GM06990 (cell line): ENCODE measurements around the gene PORCN.

Experiments
- DNase-seq: peaks from one replicate; pipeline ENCODE4 v3.0.0-alpha.2; 2011; ENCODE audit not compliant: insufficient read length; ENCODE audit errors: extremely low read depth
- H3K27me3 ChIP-seq: replicated peaks from 2 replicates; pipeline ENCODE4 v1.6.0; 2011; ENCODE audit warnings: low read length; ENCODE audit not compliant: control insufficient read depth, insufficient read depth
- H3K36me3 ChIP-seq: 2 replicates; pipeline ENCODE4 v1.5.1; 2011; ENCODE audit warnings: low read length; ENCODE audit not compliant: control insufficient read depth, insufficient read depth
- H3K4me3 ChIP-seq: replicated peaks from 2 replicates; pipeline ENCODE4 v1.5.1; 2011; ENCODE audit warnings: low read depth, mild to moderate bottlenecking, control low read depth, low read length
- CTCF ChIP-seq: IDR thresholded peaks from 2 replicates; pipeline ENCODE4 v1.5.1; 2011; ENCODE audit warnings: low read length, control low read depth, mild to moderate bottlenecking, inconsistent platforms; ENCODE audit not compliant: insufficient read depth, poor library complexity, severe bottlenecking

PORCN gene

GRCh38 chrX:48508400-48509244 lies at the start of gene PORCN:
TSS of gene PORCN (plus strand) at chrX:48508992. CDS start at chrX:48509821, 829 bp downstream.
- no peak for TF ChIP-seq CTCF
- peak; percentile 89 for DNase-seq
- Histone ChIP-seq H3K4me3 (peak within 1 kb of the TSS; percentile 67), H3K36me3 (no peaks in the 10 kb centered on the region; the same call in 1 of the 2 replicates), H3K27me3 (no peaks in the 10 kb centered on the region)

- no peak overlapping the region for H3K4me3 ChIP-seq
- peaks cover 2% of the 10 kb centered on the region for H3K36me3 ChIP-seq
- no peaks in the 10 kb centered on the region for H3K27me3 ChIP-seq
- TF ChIP-seq CTCF, result no peak
- DNase-seq, result no peak
These were observed 49.3 kb upstream of the PORCN start for GRCh38 chrX:48459483-48459882.

- Histone ChIP-seq H3K36me3 (peaks cover 4% of the 10 kb centered on the region), H3K4me3 (no peak overlapping the region), H3K27me3 (no peaks in the 10 kb centered on the region)
- no peak for DNase-seq
- no peak for TF ChIP-seq CTCF
These were observed 48.8 kb upstream of the PORCN start for GRCh38 chrX:48460031-48460430.

- no peak overlapping the region for H3K4me3 ChIP-seq
- peaks cover 4% of the 10 kb centered on the region for H3K36me3 ChIP-seq
- no peak for DNase-seq
- TF ChIP-seq CTCF, result no peak
- H3K27me3 ChIP-seq, result no peaks in the 10 kb centered on the region
These were observed 48.2 kb upstream of the PORCN start for GRCh38 chrX:48460606-48461005.

GRCh38 chrX:48461830-48462229 lies 47.0 kb upstream of the PORCN start:
- H3K36me3 ChIP-seq, result peaks cover 4% of the 10 kb centered on the region
- no peak for TF ChIP-seq CTCF
- DNase-seq, result no peak
- H3K4me3 ChIP-seq, result no peak overlapping the region
- H3K27me3 ChIP-seq, result no peaks in the 10 kb centered on the region
